ENCODE measurements around the gene TSPAN3.

TSPAN3 gene

DNA sequence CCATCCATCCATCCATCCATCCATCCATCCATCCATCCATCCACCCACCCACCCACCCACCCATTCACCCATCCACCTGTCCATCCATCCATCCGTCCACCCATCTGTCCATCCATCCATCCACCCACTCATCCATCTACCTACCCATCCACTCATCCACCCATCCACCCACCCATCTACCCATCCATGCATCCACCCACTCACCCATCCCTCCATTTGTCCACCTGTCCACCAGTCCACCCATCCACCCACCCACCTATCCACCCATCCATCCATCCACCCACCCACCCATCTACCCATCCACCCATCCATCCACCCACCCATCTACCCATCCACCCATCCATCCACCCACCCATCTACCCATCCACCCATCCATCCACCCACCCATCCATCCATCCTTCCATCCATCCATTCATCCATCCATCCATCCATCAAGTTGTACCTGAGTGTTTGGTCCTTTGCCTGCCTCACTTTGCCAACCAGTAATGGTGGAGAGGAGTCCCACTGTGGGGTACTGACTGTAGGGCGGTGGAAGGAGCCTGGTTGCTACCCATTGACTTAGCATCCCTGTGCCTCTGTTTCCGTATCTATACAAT is 58.7 kb downstream of the TSPAN3 start:
- DNase-seq, result no peak

DNA sequence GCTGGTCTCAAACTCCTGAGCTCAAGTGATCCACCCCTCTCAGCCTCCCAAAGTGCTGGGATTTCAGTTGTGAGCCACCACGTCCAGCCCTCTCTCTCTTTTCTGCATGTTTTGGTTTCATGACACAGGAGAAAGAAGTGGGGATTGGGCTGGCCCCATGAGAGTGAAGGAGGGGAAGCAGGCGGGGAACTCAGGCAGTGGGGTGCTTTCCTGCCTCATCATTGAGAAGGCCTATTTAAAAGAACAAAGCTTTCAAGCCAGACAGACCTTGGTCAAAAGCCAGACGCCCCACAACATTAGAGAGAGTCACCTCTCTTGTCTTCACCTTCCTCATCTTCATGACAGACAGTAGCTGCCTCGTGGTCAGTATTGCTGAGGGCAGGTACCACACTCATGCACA is 60.1 kb downstream of the TSPAN3 start:
- no peak for DNase-seq

DNA sequence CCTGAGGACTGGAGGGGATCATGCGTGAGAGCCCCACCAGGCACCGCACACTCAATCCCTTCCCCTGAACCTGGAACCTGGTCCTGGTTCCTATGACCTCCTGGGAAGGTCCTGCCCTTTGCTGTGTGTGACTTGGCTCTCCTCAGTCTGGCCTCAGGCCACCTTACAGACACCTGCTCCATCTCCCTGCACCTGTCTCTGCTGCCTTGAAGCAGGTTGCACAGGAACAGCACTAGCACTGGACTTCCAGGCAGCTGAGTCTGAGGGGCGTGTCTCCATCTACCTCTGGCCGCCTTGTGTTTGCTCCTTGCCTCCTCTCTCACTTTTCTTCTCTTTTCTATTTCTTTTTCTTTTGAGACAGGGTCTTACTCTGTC is 60.6 kb downstream of the TSPAN3 start:
- DNase-seq, result no peak

DNA sequence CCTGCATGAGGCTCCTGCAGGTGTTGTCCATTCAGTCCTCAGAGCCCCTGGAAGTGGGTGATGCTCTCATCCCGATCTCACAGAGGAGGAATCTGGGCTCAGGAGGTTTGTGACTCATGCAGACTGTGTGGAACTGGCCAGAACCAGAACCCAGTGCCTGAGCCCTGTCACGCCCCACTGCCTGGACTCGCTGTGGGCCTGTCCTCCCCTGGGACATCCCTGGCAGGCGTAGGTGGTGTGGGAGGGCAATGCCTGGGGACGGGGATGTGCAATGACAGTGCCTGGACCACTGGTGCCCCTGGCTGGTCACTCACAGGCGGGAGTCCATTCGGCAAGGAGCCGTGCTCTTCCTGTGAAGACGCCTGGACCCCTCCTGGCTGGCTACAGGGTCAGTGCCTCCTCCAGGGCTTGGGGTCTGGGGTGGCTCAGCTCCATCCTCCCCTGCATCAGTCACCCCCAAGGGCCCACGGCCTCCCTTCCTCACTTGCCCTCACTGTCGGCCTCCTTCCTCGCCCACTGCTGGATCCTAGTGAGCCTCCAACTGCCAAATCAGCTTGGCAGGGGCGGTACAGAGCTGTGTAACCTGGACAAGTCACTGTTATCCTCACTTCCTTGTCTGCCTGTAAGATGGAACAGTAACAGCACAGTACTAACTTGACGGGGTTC is 61.1 kb downstream of the TSPAN3 start:
- no peak for DNase-seq

DNA sequence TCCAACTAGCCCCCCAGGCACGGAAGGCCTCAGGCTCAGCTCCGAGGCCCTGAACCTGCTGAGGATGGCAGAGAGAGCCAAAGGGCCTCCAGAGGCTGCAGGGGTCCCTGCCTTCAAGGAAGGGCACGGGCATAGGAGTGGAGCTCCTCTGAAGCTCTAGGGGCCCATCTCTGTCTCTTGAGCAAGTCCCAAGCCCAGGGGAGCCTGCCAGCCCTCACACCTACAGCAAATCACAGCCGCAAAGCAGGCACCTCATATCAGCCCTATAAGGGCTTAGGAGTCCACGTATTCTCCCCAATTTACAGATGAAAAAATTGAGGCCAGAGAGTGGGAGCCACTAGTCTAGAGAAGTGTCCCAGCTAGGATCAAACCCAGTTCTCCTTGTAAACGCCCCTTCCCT is 61.7 kb downstream of the TSPAN3 start:
- DNase-seq, result no peak

DNA sequence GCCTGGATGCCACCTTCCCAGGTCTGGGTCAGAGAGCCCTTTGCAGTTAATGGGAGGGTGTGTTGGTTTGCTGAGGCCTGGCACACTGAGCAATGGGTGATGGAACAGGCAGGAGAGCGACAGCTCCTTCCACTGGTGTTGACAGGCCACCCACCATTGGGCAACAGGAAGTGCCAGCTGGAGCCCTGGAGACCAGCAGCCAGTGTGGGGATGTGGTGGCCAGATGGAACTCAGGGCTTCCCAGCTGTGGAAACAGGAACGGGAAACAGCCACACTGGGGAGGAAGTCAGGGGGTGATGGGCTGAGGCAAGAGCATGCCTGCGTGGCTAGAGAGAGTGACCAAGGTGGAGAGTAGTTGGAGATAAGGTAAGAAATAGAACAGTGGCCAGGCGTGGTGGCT is 66.7 kb downstream of the TSPAN3 start:
- peak in 9 of 58 donors; percentile 15 to 51 (median 26) for DNase-seq

DNA sequence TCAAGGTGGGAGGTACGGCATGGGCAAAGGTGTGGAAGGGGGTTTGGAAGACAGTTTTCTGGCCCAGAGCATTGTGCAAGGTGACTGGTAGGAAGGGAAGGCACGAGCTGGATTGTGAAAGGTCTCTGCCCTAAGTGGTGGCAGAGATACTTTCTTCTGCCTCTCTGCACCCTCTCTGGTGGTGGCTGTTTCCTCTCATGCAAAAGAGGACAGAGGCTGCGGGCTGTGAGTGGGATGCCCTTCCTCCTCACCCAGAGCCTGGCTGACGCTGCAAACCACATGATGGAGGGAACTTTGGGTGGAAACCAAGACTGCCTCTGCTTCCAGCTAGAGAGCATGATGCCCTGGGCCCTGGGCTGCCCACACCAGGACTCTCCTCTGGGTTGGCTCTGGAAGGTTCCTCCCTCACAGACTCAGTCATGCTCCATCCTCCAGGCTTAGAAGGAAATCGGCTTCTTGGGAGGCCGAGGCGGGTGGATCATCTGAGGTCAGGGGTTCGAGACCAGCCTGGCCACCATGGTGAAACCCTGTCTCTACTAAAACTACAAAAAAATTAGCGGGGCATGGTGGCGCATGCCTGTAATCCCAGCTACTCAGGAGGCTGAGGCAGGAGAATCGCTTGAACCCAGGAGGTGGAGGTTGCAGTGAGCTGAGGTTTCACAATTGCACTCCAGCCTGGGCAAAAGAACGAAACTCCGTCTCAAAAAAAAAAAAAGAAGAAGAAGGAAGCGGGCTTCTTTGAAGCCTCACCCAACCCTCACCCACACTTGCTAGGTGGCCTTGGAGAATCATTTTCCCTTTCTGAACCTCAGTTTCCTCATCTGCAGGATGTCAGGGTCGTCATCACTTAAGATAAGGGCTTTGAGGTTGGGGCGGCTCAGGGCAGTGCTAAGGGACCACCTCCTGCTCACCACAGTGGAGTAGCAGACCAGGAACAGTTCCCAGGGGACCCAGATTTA is 67.7 kb downstream of the TSPAN3 start:
- peak in 16 of 58 donors; percentile 9 to 64 (median 22) for DNase-seq

DNA sequence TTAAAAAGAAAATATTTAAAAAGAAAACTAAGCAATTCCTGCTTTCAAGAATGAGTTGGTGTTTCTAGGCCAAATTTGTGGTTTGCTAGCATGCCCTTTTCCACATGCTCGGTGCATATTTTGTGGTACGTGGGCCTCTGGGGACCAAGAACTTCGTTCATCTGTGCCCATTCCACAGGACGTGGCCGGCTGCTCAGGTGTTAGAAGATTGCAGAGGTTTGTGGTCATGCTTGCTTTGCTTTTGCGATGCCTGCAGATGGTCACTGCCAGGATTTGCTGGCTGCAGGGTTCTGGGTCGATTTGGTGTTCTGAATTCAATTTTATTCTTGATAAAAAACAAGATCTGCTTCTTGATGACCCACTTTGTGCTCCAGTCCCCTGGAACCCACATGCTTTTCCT is 68.5 kb downstream of the TSPAN3 start:
- DNase-seq, result no peak

DNA sequence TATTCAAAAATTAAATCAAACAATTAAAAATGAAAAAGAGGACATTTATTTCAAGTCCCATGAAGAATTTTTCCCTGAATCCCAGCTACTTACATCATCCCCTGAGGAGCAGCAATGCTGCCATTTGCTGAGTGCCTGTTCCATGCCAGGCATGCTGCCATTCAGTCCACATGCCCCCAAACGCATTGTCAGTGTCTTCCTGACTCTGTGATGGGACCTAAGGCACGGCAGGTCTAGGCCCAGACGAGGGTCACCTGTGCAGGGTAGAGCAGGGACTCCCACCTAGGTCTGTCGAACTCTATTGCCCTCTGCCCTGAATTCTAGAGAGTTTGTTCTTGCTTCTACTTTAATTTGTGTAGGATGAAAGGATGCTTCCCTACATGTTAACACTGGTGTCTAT is 68.9 kb downstream of the TSPAN3 start:
- no peak for DNase-seq

DNA sequence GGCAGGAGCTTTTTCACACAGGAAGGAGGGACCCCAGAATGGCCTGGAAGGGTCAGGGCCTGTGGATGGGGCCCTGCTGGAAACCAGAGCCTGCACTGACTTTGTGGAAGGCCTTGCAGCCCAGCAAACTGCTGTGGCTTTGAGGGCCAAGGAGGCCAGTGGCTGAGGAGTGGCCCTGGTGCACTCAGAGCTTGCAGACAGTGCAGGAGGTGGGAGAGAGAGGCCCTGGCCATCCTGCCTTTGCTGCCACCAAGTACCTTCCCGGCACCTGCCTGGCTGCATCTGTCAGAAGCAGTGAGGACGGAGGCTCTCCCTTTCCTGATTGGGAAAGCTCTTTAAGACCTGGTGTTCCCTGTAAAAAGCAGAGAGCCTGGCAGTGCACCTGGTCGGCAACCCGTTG is 69.6 kb downstream of the TSPAN3 start:
- no peak for DNase-seq

DNA sequence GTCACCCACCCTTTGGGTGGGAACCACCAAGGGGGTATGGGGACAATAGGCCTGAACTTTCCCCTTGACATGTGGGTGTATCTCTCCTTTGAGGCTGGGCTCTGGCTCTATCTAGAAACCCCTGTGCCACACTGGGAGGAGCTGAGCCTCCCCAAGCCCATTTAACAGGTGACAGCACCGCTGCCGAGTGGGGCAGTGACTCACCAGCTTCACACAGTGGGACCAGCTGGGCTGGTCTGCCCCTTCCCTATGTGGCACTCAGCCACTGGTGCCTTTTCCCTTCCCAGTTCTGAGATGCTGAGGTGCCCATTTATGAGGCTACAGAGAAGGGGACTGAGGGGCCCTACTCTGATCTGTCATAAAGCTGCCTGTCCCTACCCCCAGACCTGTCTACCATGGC is 70.9 kb downstream of the TSPAN3 start:
- no peak for DNase-seq

DNA sequence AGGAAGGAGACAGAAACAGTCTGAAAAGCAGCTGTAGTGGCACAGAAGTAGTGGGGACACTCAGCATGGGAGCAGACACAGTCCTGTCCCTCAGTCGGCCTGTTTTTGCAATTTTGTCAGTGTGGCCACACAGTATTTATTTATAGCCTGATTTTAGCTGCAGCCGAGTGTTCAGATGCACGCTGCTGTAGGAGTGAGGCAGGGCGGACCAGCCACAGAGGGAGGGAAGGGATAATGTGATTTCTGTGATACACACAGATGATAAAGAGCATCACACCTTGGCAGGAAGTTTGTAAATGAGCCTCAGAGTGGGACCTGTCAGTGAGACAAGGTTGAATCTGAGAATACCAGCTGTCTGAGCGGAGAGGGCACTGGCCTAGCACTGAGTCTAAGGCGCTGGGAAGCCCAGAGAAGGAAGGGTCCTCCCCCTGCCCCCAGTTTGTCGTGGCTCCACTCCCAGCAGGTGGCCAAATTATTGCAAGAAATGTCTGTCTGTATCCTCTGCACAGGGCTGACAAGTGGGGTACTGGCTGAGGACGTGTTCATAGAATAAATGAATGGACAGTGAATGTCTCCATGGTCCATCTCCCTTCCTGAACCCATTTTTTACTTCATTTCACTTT is 72.1 kb downstream of the TSPAN3 start:
- DNase-seq, result no peak

DNA sequence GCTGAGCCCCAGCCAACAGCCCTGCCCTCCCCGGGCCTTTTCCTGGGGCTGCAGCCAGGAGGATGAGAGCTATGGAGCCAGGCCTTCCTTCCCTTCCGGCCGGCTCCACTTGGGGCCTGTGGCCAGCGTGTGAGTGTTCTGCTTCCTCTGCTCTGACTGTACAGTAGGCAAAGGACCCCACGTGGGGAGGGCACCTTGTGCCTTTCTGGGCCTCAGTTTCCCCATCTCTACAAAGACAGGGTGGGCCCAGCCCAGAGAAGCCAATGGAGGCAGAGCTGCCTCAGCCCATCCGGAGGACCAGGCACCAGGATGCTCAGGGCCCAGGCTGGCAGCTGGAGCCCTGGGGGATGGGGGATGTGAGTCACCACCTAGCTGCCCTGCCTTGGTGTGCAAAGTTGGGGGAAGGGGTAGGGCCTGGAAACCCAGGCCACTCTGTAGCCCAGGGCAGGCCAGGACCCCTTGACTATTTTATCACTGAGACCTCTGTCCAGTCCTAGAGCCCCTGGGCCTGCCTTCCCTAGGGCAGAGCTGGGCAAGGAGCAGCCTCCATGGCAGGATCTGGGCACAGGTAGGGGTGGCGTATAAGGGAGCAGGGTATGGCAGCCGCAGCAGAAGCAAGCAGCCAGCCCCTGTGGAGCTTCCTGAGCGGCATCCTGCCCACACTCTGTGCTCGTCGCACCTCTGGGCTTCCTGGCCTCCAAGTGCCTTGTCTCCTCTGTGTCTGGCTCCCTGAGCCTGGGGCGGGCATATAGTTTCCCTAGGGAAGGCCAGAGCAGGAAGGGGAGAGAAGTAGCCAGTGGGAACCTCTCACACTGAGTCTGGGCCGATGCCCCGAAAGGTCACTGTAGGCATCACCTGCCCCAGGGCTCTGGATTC is 74.1 kb downstream of the TSPAN3 start:
- peak in 9 of 58 donors; percentile 16 to 42 (median 31) for DNase-seq

DNA sequence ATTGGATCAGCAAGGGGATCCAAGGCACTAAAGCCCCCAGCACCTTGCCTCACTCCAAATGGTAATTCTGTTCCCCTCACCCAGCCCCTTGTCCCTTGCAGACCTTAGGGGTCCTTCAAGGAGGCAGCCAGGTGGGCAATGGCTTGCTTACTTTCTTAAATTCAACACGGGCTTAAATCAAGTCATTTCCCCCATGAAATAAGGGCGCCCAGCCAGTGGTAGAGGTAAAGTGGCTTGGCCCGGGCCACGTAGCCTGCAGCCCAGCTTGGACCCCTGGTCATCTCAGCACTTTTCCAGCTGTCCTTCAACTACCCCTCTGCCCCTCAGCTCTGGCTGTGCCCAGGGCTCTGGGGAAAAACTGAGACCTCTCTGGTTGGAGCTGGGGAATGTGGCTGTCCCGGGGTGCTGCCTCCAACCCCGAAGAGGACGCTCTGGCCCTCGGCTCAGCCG is 74.8 kb downstream of the TSPAN3 start:
- DNase-seq, result peak in 2 of 58 donors; percentile 23 to 49

DNA sequence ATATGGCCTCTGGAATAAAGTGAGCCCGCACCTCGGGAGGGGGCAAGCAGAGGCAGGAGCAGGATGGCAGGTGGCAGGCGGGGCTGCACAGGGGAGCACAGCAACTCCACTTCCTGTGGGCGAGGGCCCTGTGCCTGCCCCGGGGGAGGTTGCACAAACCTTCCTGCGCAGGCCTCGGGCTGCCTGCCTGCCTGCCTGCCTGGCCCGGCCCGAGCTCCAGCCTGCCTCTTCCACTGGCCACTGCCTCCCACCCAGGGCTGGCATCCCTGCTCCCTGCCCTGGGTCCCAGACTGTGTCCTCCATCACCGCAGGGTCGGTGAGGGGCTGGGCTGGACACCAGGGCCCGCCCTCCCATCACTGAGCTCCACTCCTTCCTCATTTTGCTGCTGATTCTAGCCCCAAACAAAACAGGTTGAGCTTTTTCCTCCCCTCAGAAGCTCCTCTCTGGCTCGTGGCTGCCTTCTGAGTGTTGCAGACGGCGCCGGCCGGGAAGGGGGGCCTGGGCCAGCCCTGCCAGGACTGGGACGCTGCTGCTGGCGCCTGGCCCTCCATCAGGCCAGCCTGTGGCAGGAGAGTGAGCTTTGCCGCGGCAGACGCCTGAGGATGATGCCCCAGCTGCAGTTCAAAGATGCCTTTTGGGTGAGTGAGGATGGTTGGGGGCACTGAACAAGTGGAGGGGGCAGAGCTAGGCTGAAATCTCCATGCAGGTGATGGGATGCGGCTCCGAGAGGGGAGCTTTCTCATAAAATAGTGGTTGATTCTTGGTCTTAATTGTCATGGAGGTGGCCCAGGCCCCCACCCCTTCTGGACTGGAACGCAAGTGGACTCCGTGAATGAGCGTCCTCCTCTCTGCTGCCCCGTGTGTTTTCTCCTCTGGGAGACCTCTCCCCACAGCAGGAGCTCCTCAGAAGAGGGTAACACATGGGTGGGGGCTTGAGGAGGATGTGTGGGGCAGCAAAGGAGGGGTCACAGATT is 75.7 kb downstream of the TSPAN3 start, which contains the start of gene PSTPIP1:
PSTPIP1 (plus strand) TSS at position 156 of the 975 bp plus-strand sequence; CDS start at position 604, 448 bp downstream.
- peak in 40 of 58 donors; percentile 12 to 77 (median 46) for DNase-seq

DNA sequence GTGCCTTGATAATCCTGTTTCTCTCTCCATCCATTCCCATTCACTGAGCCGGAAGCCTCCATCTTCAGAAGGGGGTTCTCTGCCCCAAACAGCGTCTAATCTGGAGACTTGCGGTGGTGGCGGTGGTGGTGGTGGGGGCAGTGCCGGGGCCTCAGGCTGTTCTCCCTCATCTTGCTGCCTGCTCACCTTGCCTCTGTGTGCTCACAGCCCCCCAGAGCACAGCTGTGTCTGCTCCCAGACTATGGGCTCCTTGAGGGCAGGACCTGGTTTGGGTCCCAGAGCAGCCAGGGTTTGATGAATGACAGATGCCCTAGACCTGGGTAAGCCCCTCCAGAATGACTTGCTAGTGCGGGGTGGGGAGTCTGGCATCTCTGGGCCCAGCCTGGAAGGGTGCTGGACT is 76.4 kb downstream of the TSPAN3 start:
- no peak for DNase-seq

DNA sequence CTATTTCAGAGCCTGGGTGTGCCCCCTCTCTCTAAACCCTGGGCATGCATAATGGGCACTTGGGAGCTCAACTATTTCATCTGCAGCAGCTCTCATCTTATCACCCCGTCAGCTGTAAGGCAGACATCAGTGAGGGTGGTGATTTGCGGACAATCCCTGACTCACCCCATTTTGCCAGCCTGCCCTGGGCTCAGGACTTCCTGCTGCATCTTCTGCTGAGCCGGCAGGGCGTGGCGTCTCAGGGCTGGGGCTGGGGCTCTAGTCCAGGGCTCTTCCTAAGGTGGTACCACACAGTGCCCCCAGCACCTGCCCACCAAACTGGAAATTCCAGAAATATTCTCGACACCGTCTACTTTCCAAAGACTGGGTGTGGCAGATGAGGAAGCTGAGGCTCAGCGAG is 76.9 kb downstream of the TSPAN3 start:
- no peak for DNase-seq

DNA sequence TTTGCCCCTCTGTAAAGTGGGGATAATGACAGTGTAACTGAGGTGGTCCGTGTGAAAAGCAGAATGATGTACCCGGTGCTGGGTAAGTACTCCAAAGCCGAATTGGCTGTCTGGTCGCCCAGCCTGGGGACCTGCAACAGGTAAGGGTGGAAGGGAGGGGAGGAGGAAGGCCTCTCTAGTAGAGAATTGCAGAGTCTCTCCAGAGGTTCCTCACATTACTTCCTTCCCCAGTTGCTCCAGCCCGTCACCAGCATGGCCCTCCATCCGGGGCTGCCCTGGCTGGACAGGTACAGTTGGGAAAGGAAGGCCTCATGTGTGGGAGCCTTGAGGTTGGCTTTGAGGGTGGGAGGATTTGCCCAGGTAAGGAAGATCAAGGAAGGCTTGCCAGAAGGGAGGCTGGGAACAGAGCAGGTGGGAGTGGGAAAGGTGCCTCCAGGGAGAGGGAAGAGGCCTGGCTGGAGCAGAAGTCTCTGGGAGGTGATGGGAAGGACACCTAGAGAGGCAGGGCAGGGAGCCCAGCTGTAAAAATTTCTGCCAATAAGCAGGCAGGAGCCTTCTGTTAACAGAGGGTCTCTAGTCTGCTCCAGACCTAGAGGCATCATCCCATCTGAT is 77.7 kb downstream of the TSPAN3 start:
- DNase-seq, result no peak
